NOMO-1 treated with dmso at 0.1 percent for 144 hours (cell line): ENCODE data around the gene SH3PXD2A.
"Not testable (repeated sequence)": the region's sequence is repeated elsewhere in the genome, so short reads cannot be mapped to it uniquely, and the experiment has no call there.

Experiments used
- DNase-seq: peaks from one replicate; lab custom pipeline; 2025; ENCODE audit not compliant: unreplicated experiment; lab: John Stamatoyannopoulos, UW

Gene SH3PXD2A

DNA sequence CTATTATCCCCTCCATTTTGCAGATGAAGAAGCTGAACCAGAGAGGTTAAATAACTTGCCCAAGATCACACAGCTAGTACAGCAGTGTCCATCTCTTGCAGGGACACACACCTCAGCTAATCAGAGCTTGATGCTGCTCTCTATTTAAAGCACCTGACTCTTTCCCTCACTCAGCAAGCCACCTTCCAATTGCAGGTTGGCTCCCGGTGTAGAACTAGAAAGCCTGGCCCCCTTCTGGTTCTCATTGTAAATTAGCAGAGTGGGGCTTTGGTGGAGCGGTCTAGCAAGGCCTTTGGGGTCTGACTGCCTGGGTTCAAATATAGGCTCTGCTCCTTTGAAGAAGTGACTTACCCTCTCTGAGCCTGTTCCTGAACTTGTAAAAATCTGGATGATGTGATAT, 185.4 kb downstream of the SH3PXD2A start:
- DNase-seq, result no peak

DNA sequence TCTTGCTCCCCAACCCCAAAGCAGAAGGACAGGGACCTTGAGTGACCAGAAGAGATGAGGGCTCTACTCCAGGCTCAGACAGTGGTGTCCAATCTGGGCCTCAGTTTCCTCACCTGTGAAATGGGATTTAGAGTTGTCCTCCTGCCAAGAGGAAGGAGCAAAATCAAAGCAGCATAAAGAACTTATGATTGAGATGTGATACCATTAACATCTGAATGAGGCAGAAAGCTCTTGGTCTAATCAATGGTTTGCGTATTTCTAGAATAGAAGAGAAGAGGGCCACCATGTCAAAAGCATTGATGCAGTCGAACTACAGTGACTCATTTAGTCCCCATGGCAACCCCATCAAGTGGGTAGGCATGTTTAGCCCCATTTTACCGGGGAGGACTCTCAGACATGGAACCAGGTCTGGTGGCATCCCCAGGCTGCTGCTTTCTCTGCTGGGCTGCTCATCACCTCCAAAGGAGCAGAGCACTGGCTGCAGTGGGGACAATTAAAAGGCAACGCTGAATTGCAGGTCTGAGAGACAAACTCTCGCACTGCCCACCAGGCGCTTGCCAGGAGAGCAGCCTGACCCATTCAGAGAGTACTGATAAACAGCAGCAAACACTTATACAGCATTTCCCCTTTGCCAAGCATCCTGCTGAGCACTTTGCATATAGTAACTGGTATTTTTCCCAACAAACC, 186.0 kb downstream of the SH3PXD2A start:
- no peak for DNase-seq

DNA sequence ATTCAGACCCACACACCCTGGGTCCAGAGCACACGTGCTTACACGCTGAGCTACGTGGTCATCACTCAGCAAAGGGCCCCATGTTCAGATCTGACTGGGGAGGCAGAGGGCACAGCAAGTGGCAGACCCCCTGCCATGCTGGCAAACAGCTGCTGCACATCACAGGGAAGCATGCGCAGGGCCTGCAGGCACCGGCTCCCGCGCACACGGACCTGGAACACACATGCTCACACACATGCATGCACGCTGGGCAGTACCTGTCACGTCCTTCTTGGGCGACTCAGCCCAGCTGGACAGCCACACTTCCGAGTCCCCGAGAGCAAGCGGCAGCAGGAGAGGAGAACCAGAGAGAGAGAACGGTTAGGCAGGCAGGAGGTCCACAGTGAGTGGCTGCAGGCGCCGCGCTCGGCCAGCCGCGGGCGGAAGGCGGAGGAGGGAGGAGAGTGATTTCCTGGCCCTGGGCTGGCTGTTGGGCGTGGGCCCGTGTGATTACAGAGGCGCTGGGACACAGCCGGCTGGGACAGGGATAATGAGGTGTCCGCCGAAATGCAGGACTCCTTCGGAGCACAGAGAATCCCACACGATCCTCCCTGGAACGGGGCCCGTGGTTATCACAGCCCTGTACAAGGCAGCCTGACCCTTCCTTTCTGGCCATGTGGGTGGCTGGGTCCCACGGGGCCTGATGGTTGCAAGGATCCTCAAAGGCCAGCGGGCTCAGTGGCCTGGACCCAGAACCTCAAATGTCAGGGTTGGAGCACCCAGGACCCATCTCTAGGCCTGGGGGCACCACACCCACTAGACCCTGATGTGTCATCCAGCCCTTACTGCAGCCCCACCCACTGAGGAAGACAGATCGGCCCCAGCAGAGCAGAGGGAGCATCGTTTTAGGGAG, 186.8 kb downstream of the SH3PXD2A start:
- DNase-seq, result no peak

DNA sequence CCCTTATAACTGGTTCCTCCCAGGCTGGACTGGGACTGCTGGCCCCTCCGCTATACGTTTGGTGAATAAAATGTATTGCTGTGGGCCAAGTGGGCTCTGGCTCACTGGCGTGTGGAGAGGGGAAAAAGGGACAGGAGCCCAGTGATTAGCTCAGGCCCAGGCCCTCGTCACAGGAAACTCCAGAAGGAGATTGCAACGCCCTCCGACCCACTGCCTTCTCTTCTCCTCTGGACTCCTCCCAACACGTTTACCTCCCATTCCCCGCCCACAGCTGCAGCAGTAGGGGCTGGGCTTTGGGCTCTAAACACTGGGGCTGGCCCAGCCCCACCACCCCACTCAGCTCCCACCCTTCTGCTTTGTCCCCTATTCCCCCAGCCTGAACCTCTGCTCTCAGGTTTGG, 188.0 kb downstream of the SH3PXD2A start:
- DNase-seq, result no peak

DNA sequence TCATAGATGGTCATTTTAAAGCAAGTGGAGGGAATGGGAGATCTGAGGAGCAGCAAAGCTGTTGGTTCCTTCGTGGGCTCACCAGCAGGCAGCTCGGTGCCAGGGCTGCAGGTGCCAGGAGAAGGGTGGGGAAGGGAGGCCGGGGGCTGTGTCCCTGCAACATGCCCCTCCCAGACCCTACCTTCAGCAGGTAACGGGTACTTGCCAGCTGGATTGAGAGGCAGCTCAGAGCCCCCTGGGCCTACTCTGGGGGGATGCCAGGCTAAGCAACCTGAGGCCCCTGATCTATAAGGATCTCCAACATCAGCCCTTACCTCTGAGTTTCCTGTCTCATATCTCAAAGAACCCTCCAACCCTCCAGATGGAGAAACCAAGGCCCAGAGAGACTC, 188.6 kb downstream of the SH3PXD2A start:
- no peak for DNase-seq

DNA sequence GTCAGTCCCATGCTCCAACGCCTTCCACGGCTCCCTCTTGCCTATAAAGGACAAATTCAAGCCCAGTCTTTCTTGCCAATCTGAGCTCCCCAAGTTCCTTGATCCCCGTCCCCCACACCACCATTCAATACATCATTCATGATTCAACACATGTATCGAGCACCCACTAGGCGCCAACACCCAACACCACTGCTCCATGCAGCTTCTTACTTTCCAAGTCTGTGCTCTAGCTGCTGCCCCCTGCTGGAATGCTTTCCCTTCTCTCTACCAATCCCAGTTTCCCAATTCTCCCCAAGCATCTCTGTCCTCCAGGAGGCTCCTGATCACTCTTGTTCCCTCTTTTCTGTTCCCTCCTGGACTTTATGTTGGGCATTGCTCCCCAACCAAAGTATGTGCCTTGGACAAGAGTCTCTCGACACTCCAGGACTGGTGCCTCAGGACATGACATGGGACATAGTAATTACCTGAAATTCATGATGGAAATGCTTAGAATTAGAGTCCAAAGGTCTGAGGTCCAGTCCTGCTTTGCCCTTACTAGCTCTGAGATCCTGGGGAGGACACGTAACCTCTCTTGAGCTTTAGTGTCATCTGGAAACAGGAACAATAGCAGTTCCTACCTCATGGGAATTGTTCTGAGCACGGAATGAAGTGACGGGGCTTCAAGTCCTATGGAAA, 189.2 kb downstream of the SH3PXD2A start:
- no peak for DNase-seq

DNA sequence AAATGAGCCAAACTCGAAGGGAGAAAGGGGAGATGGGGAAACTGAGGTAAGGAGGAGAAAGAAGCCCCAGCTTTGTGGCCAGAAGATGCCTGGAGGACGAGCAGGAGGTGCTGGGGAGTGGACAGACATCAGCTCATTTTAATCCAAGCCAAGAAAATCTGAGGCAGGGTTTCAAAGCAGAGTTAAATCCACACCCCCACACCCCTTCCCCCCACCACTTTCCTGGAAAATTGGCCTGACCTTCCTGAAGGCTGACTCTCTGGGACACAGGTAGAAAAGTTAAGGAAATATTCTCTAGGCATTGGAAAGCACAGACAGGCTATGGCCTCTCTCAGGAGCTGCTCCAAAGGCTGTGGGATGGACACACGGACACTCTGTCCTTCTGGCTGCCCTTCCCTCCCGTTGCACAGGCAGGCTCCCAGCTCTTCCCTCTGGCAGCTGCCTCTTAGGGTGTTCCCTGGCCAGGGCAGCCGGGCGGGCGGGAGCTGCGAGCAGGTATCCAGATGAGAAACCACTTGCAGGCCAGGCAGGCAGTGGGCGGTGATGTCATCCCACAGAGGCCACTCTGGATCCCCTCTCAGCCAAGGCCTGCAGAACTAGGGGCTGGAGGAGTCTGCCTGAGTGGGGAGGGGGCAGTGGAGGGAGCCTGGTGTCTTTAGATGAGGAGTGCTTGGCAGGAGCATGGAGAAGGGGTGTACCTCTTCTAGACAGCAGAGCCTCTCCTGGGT, 190.1 kb downstream of the SH3PXD2A start:
- DNase-seq, result no peak

DNA sequence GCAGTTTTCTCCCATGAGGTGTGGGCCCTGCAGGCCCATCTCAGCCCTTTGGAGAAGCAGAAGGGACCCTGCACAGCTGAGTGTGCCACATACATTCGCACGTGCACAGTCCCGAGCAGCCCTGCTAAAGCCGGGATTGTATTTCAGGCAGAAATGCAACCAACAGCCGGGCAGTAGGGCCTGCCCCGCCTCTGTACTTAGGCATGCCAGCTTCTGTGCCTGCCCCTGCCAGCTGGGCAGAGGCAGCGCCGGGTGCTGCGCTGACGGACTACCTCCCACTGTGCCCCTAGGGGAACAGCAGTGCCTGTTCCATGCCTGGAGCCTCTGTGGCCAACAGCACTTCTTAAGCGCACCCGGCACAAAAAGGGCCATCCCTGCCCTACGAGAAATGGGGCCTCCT, 191.6 kb downstream of the SH3PXD2A start:
- no peak for DNase-seq

DNA sequence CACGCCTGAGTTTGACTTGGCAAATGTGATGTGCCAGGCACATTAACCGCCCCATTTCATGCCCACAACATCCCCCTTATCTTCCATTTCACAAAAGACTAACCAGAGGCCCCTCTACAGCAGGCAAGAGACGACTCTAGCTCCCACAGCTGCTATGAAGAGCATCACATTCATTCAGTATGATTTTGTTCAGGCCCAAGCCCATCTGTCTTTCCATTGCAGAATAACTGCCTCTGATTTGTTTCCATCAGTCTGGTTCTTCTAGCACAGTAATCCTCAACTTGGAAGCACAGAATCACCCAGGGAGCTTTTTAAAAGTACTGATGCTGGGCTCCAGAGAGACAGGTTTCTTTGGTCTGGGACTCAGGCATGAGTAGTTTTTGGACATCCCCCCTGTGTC, 192.1 kb downstream of the SH3PXD2A start:
- no peak for DNase-seq

DNA sequence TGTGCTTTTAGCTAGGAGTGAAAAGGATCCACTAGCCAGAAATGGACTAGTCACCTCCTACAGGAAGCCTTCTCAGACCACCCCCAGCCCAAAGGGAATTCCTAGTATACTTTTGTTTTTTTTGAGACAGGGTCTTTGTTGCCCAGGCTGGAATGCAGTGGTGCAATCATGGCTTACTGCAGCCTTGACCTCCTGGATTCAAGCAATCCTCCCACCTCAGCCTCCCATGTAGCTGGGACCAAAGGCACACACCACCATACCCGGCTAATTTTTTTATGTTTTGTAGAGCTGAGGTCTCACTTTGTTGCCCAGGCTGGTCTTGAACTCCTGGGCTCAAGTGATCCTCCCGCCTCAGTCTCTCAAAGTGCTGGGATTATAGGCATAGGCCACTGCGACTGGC, 192.7 kb downstream of the SH3PXD2A start:
- not testable (repeated sequence) for DNase-seq

DNA sequence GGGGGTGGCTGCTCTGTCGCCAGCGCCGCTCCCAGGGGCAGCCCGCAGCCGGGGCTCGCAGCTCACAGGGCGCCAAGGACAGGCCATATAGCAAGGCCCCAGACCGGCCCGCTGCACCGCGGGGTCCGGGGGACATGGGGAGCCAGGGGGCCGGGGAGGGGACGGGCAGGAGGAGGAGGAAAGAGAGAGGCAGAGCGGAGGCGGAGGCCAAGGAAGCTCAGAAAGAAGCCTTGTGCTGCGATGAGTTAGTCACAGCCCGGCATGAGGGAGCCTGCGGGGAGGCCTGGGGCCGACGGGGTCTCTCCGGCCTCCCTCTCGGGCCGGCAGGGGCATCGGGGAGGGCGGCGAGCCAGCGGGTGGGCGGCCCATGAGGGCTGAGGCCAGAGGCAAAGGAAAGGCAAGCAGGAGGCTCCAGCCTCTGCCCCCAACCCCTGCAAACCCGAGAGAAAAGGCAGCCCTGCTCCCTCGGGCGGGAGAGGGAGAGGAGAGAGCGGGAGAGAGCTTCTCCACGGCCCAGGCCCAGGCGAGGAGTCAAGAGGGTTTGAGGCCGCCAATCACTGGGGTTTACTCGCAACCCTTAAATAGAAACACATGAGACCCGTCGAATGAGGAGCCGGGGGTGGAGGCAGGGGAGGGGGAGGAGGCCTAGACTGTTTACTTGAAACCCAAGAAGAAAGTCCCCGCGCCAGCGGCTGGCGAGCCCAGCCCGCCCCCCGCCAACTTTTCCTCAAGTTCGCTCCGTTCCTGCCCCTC, 194.0 kb downstream of the SH3PXD2A start:
- no peak for DNase-seq

DNA sequence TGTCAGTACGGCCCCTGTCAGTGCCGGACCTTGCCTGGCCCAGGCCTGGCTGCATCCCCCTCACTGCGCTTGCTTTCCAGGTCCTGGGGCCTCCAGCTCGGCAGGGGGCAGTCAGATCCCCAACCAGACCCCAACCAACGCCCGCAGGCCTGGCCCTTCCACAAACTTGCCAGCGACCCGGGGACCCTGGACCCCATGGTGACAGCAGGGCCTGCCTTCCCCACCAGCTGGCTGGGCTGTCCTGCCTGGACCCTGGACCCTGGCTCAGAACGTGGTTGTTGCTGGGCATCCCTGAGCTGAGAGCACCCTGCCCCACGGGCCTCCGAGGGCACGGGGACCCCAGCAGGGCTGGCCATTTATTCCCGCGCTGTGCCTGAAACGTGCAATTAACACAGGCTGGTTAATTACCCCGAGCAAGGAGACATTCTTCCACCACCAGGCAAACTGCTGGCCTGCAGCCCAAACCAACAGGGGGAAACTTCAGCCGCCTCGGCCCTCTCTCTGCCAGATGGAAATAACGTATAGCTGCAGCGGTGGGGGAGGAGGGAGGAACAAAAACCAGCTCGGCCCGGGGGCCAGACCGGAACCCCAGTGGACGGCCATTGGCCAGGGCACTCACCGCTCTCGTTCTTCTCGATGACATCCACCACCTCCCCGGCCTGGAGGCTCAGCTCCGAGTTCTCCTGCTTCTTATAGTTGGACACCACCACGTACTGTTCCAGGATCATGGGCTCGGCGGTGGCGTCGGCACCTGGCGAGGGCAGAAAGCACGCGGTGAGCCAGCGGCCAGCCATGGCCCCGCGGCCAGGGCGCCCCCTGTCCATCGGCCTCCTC, 194.8 kb downstream of the SH3PXD2A start:
- DNase-seq, result no peak

DNA sequence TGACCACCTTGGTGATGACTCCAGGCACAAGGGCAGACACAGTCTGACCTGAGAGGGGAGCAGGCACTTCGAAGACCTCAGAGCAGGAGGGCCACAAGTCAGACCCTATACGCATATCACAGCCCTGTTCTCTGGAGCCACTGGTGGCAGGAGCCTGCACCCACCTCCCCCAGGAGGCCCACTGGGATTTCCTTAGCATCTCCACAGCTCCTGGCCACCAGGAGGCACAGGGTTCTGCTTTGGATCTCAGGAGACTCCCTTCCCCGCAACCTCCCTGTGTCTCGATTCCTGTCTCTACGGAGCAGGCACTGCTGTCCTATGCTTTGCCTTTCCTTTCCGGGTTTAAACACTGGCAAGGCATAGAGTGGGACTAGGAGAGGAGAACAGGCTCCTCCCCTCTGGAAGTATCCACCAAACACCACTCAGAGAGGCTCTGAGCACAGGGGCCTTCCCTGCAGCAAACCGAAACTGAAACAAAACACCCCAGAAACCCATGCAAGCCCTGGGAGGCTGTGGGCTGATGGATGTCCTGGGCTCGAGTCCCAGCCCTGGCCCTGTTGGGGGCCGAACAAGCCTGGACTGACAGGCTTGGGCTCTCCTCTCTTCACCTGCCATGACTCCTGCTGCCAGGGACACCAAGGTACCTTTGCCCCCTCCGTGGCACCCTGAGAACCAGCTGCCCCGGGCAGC, 195.6 kb downstream of the SH3PXD2A start:
- peak; percentile 38 for DNase-seq

DNA sequence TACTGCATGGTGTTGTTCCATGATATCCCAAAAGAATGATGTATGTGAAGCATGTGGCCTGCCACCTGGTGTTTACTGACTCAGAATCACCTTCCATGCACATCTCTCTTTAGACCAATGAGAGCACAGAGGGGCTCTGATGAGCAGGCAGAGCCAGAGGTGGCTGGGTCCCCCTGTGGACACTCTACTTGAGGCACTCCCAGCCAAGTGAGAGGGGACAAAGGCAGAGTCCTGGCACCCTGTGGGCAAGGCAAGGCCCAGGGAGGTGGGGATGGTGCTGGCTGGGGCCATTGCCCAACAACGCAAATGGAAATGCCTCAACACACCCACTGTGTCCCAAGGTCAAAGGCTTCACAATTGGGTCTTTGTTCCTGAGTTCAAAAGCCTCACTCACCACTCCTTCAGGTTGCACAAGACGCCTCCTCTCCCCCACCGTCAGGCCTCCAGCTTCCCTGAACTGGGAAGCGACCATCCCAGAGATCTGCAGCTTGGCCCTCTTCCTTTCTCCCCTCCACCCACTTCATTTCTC, 197.3 kb downstream of the SH3PXD2A start:
- no peak for DNase-seq

DNA sequence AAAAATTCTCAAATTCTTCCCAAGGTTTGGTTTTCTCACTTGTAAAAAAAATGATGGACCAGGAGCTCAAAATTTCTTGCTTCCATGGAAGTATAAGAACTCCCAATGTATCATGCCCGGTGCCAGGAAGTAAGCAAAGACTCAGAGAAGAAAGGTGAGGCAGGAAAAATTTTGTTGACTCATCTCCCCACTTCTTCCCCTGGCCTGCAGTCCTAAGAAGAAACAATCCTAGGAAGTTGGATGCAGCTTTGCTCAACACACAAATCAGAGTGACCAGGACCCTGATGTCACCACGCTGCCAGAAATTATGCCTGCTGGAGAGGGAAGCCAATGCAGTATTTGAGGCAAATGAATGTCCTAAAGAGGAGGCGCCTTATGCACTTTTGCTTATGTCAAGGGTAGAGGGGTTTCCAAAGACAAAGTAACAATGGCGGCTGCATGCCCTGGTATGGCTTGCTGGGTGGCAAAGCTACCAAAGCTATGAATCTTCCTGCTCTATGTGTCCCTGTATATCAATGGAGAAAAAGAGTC, 198.2 kb downstream of the SH3PXD2A start:
- DNase-seq, result no peak

DNA sequence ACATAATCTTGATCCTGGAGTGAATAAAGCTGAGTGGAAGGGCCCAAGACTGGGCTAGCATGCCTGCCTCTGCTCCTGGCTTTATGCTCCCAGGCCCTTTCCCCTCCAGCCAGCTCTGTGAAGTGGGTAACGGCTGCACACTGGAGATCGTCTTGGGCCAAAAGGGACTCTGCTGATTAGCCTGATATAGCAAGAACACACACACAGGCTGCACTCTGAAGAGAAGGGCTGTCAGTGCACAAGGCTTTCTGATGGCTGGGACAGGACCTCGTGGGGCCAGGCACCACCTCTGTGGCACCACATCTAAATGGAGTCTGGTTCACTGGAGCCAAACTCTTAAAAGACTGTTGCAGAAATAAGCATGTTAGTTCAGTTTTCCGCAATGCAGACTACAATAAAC, 200.5 kb downstream of the SH3PXD2A start:
- no peak for DNase-seq

DNA sequence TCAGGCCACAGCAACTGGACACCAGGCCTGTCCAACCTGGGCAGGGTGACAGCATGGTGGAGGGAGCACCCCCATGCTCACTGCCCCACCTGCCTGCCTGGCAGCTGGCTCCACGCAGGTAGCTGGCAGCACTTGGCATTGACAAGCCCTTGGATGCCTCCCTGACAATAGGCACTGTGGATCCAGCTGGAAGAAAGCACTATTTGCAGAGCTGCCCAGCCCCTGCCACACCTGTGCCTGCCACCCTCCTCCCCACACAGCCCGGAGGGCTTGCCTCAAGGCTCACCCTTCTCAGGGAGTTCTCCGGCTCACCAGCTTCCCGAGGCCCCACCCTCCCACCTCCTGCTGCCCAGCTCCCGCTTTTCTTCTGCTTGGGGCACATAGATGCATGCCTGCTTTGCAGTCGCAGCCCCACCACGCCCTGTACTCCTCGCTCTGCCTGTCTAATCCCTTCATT, 201.8 kb downstream of the SH3PXD2A start:
- no peak for DNase-seq

DNA sequence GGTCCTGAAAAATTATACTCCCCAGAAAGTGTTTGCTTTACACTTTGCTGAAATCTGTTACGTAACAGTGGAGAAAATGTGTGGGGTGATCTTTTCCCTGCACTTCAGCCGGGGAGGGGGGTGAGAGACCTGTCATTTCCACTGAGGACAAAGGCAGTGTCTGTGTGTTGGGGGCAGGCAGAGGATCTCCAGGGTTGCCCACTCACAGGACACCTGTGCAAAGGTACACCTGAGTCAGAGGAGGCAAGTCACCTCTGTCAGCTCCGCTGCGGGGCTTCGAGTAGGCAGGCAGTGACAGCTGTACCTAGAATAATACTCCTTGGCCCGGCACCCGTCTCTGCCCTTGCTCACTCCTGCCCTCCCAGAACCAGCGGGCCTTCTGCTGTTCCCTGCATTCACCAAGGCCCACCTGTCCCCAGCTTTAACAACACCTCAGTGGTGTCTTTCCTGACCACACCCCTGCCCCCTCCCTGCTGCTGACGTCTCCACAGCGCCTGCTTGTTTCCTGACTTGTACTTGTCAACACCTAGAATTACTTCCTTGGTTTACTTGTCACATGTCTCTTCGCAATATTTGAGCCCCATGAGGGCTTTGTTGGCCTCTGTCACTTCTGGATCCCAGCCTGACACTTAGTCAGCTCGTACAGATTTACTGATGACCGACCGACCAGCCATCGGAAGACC, 202.6 kb downstream of the SH3PXD2A start:
- DNase-seq, result no peak
